ENCODE results near the gene ANAPC10.

GRCh38 chr4:145043306-145043705 is 54.7 kb downstream of the ANAPC10 start:
- TF ChIP-seq, protein P1, sequence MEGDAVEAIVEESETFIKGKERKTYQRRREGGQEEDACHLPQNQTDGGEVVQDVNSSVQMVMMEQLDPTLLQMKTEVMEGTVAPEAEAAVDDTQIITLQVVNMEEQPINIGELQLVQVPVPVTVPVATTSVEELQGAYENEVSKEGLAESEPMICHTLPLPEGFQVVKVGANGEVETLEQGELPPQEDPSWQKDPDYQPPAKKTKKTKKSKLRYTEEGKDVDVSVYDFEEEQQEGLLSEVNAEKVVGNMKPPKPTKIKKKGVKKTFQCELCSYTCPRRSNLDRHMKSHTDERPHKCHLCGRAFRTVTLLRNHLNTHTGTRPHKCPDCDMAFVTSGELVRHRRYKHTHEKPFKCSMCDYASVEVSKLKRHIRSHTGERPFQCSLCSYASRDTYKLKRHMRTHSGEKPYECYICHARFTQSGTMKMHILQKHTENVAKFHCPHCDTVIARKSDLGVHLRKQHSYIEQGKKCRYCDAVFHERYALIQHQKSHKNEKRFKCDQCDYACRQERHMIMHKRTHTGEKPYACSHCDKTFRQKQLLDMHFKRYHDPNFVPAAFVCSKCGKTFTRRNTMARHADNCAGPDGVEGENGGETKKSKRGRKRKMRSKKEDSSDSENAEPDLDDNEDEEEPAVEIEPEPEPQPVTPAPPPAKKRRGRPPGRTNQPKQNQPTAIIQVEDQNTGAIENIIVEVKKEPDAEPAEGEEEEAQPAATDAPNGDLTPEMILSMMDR (IDR thresholded peaks at IDR 0.05) = no peak
- TF ChIP-seq POLR2AphosphoS5 (IDR thresholded peaks at IDR 0.05; ENCODE audit: low read depth, low read length) (no peak), TCF7L2 (IDR thresholded peaks at IDR 0.05; ENCODE audit: low read depth, low read length) (no peak), REST (IDR thresholded peaks at IDR 0.05; ENCODE audit: insufficient read depth in 1 of 2, low read depth in 2 of 2, low read length in 1 of 2) (no peak)
